SK-N-SH (cell line): ENCODE results near the gene PPP1R27. TPM values are rescaled to one million over a fixed set of nuclear protein-coding genes. Genes with fewer than 3 reads are reported as not detected.

Experiments
- CTCF ChIA-PET: fragments of 300-600, 350-600 bp; formaldehyde crosslinking; extraction: SDS; loops from one replicate; lab custom pipeline; 2021; lab: Yijun Ruan, JAX
- POLR2A ChIA-PET: fragments of 350-600 bp; sonication (Branson Sonifier 250); formaldehyde crosslinking; extraction: SDS; loops from one replicate; lab custom pipeline; 2020; ENCODE audit warnings: antibody characterized with exemption, inconsistent platforms; lab: Yijun Ruan, JAX
- DNase-seq: peaks from one replicate; pipeline ENCODE4 v3.0.0; 2012
- H2AFZ ChIP-seq: fragments of 200-600 bp; sonication (generic); 2 replicates; pipeline ENCODE4 v1.8.1; 2016; ENCODE audit warnings: antibody characterized with exemption, mild to moderate bottlenecking, low read depth
- H3F3A ChIP-seq: fragments of 200-600 bp; sonication (generic); replicated peaks from 2 replicates; pipeline ENCODE3; 2016; ENCODE audit warnings: antibody characterized with exemption, mild to moderate bottlenecking; ENCODE audit not compliant: insufficient read depth
- H3K27ac ChIP-seq, 2 experiments: fragments of 200-500 bp in 1 of 2; fragments of 200-600 bp in 1 of 2; sonication (Bioruptor generic) in 1 of 2; sonication (generic), shearing (Covaris generic) in 1 of 2; 2 replicates each; pipeline versions ENCODE4 v1.5.1 to v1.6.1; 2014 to 2016; ENCODE audit warnings: low read depth in 2 of 2, inconsistent platforms in 1 of 2, low read length in 1 of 2, mild to moderate bottlenecking in 1 of 2, mixed read lengths in 1 of 2
- H3K27me3 ChIP-seq: fragments of 200-600 bp; sonication (generic), shearing (Covaris generic); 2 replicates; pipeline ENCODE4 v1.6.1; 2016; ENCODE audit warnings: mixed run types; ENCODE audit not compliant: insufficient read depth
- H3K36me3 ChIP-seq, 2 experiments: fragments of 200-500 bp in 1 of 2; fragments of 200-600 bp in 1 of 2; sonication (Bioruptor generic) in 1 of 2; sonication (generic) in 1 of 2; replicated peaks in 1 of 2; 2 replicates each; pipeline versions ENCODE3 to v1.5.1; 2014 to 2016; ENCODE audit warnings: low read length in 1 of 2, mild to moderate bottlenecking in 1 of 2; ENCODE audit not compliant: insufficient read depth in 2 of 2, control insufficient read depth in 1 of 2
- H3K4me1 ChIP-seq, 2 experiments: fragments of 200-500 bp in 1 of 2; fragments of 200-600 bp in 1 of 2; sonication (Bioruptor generic) in 1 of 2; sonication (generic), shearing (Covaris generic) in 1 of 2; 2 replicates each; pipeline versions ENCODE4 v1.5.1 to v1.6.1; 2014 to 2016; ENCODE audit warnings: low read depth in 1 of 2, low read length in 1 of 2, mixed run types in 1 of 2; ENCODE audit not compliant: insufficient read depth in 2 of 2, control insufficient read depth in 1 of 2
- H3K4me2 ChIP-seq: fragments of 200-600 bp; sonication (generic), shearing (Covaris generic); 2 replicates; pipeline ENCODE4 v1.6.1; 2017; ENCODE audit warnings: mixed run types
- H3K4me3 ChIP-seq, 2 experiments: fragments of 200-500 bp in 1 of 2; fragments of 200-600 bp in 1 of 2; sonication (Bioruptor generic) in 1 of 2; sonication (generic), shearing (Covaris generic) in 1 of 2; 2 replicates each; pipeline versions ENCODE4 v1.5.1 to v1.8.1; 2014 to 2016; ENCODE audit warnings: low read depth in 2 of 2, inconsistent platforms in 1 of 2, low read length in 1 of 2, mild to moderate bottlenecking in 1 of 2, mixed read lengths in 1 of 2, moderate library complexity in 1 of 2
- H3K79me2 ChIP-seq: fragments of 200-600 bp; sonication (generic); 2 replicates; pipeline ENCODE4 v1.8.1; 2017; ENCODE audit warnings: mild to moderate bottlenecking; ENCODE audit not compliant: insufficient read depth
- H3K9ac ChIP-seq: fragments of 200-600 bp; sonication (generic); 2 replicates; pipeline ENCODE4 v1.6.1; 2017; ENCODE audit warnings: mixed run types
- H3K9me2 ChIP-seq: fragments of 200-600 bp; sonication (generic); 2 replicates; pipeline ENCODE4 v1.6.1; 2017; ENCODE audit warnings: mixed run types
- H3K9me3 ChIP-seq: fragments of 200-600 bp; sonication (generic); 2 replicates; pipeline ENCODE4 v1.6.1; 2017; ENCODE audit warnings: mixed run types, mild to moderate bottlenecking, moderate library complexity
- H4K20me1 ChIP-seq: fragments of 200-600 bp; sonication (generic); 2 replicates; pipeline ENCODE4 v1.6.1; 2017; ENCODE audit warnings: mild to moderate bottlenecking, mixed run types; ENCODE audit not compliant: insufficient read depth
- CHD2 ChIP-seq: fragments of 150-350 bp; IDR thresholded peaks from 2 replicates; pipeline ENCODE4 v1.6.1; 2018; ENCODE audit warnings: low read length; ENCODE audit not compliant: partially characterized antibody
- ELF1 ChIP-seq: IDR thresholded peaks from 2 replicates; pipeline ENCODE4 v1.4.0; 2012
- FOSL2 ChIP-seq: IDR thresholded peaks from 2 replicates; pipeline ENCODE4 v1.4.0; 2012; ENCODE audit warnings: low read depth, mild to moderate bottlenecking, moderate library complexity, borderline replicate concordance
- FOXJ3 ChIP-seq: sonication (generic); formaldehyde crosslinking; IDR thresholded peaks from 2 replicates; pipeline ENCODE4 v1.5.1; 2020; ENCODE audit warnings: mild to moderate bottlenecking, missing genetic modification reagents
- FOXM1 ChIP-seq: IDR thresholded peaks from 2 replicates; pipeline ENCODE4 v1.4.0; 2012; ENCODE audit warnings: low read depth, mild to moderate bottlenecking
- GATA2 ChIP-seq: sonication (generic); formaldehyde crosslinking; IDR thresholded peaks from 2 replicates; pipeline ENCODE4 v1.5.0; 2020; ENCODE audit warnings: mild to moderate bottlenecking, missing genetic modification reagents
- JUND ChIP-seq: IDR thresholded peaks from 2 replicates; pipeline ENCODE4 v1.4.0; 2012
- NRF1 ChIP-seq: IDR thresholded peaks from 2 replicates; pipeline ENCODE4 v1.6.1; 2012; ENCODE audit warnings: low read depth, mild to moderate bottlenecking, low read length
- PBX3 ChIP-seq: IDR thresholded peaks from 2 replicates; pipeline ENCODE4; 2012
- RAD21 ChIP-seq: IDR thresholded peaks from 2 replicates; pipeline ENCODE4 v1.6.1; 2012; ENCODE audit warnings: mild to moderate bottlenecking, low read length
- RXRA ChIP-seq: IDR thresholded peaks from 2 replicates; pipeline ENCODE4 v1.4.0; 2012; ENCODE audit warnings: low read depth, mild to moderate bottlenecking, borderline replicate concordance
- SMC3 ChIP-seq: IDR thresholded peaks from 2 replicates; pipeline ENCODE4 v1.6.1; 2012; ENCODE audit warnings: low read depth, low read length, improper control_type of control experiment
- TAF1 ChIP-seq: IDR thresholded peaks from 2 replicates; pipeline ENCODE4 v1.6.1; 2012; ENCODE audit warnings: low read depth, mild to moderate bottlenecking, low read length, moderate library complexity, borderline replicate concordance
- TCF12 ChIP-seq: IDR thresholded peaks from 2 replicates; pipeline ENCODE4 v1.4.0; 2012
- TEAD4 ChIP-seq: IDR thresholded peaks from 2 replicates; pipeline ENCODE4 v1.4.0; 2012; ENCODE audit warnings: mild to moderate bottlenecking, borderline replicate concordance; ENCODE audit not compliant: insufficient read depth
- USF2 ChIP-seq: fragments of 150-350 bp; IDR thresholded peaks from 2 replicates; pipeline ENCODE4 v1.6.1; 2017; ENCODE audit warnings: antibody characterized with exemption, low read length, low read depth, borderline replicate concordance
- YY1 ChIP-seq: IDR thresholded peaks from 2 replicates; pipeline ENCODE4 v1.4.0; 2012; ENCODE audit warnings: low read depth, mild to moderate bottlenecking
- ZBTB33 ChIP-seq: IDR thresholded peaks from 2 replicates; pipeline ENCODE4 v1.4.0; 2012; ENCODE audit warnings: low read depth, borderline replicate concordance
- WGBS: methylation state at CpG from one replicate; pipeline ENCODE4 v1.1.6; 2017; ENCODE audit warnings: low lambda C conversion rate; 5-methylcytosine and 5-hydroxymethylcytosine counted together
- polyA plus RNA-seq, 3 experiments: library from polyadenylated mRNA; depleted of rRNA; stranded (reverse); fragments of >200 nt; gene quantifications; 2 replicates each; pipeline ENCODE4 v1.2.3, GENCODE V29; 2012

The PPP1R27 gene
- polyA plus RNA-seq, 1 of the 3 experiments (the other 2 are of a cell fraction): 0.07 TPM

GRCh38 chr17:81813861-81814683 is 20.8 kb downstream of the PPP1R27 start:
- no peaks in the 10 kb centered on the region for H3K9me2 ChIP-seq
- no peak for TF ChIP-seq YY1
- TF ChIP-seq CHD2: no peak
- TF ChIP-seq TAF1: no peak
- TF ChIP-seq RAD21: no peak
- no peak for TF ChIP-seq USF2
- no peak for TF ChIP-seq FOSL2
- no peak for TF ChIP-seq TEAD4
- no peak for TF ChIP-seq NRF1
- TF ChIP-seq PBX3: no peak
- TF ChIP-seq ELF1: no peak
- TF ChIP-seq RXRA: no peak
- no peak for TF ChIP-seq SMC3
- TF ChIP-seq TCF12: no peak
- no peak for TF ChIP-seq GATA2
- no peak overlapping the region for H3K4me2 ChIP-seq
- CTCF ChIA-PET: interaction anchor here (0.7 to 2.2 kb wide), 8 partner anchors 8 to 80 kb away, joined by 3 to 10 read pairs (median 3); no protein-coding TSS in a partner anchor
- no peaks in the 10 kb centered on the region for H4K20me1 ChIP-seq
- peaks cover 0 to 35% of the 10 kb centered on the region in 2 experiments; a peak in 1 of 4 replicates for H3K4me1 ChIP-seq
- H3K9ac ChIP-seq: no peak overlapping the region
- no peak overlapping the region for H2AFZ ChIP-seq
- no peaks in the 10 kb centered on the region for H3K36me3 ChIP-seq
- H3K27ac ChIP-seq: no peak overlapping the region
- H3K9me3 ChIP-seq: no peaks in the 10 kb centered on the region
- POLR2A ChIA-PET: interaction anchor here (1.9 kb wide), 1 partner anchor 19 kb away, joined by 6 read pairs; the partner anchor contains the start of gene MCRIP1
- WGBS: 84% methylated on average over 34 of the region's 41 CpGs
- no peak overlapping the region for H3K4me3 ChIP-seq
- DNase-seq: no peak
- peaks cover 20% of the 10 kb centered on the region for H3K27me3 ChIP-seq
- H3K79me2 ChIP-seq: no peaks in the 10 kb centered on the region
- no peaks in the 10 kb centered on the region for H3F3A ChIP-seq

DNA sequence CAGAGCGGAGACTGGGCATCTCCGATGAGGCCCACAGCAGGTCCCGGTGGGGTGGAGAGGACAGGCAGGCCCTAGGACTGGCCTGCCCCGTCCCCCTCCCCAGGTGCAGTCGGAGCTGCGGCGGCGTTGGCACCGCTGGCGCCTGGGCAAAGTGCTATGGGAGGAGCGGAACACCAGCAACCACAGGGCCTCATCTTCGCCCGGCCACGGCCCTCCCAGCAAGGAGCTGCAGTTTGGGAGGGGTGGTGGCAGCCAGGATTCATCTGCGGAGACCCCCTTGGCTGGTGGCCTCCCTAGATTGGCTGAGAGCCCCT is 21.5 kb downstream of the PPP1R27 start:
- Histone ChIP-seq H3K79me2 (no peaks in the 10 kb centered on the region), H4K20me1 (no peaks in the 10 kb centered on the region), H3K9me2 (no peaks in the 10 kb centered on the region), H3K4me1 (peaks cover 0 to 38% of the 10 kb centered on the region in 2 experiments; a peak in 1 of 4 replicates), H3K9ac (no peak overlapping the region), H3K4me3 (no peak overlapping the region), H3K27me3 (peaks cover 28% of the 10 kb centered on the region), H3K27ac (no peak overlapping the region), H3K9me3 (no peaks in the 10 kb centered on the region), H3K36me3 (no peaks in the 10 kb centered on the region), H3K4me2 (no peak overlapping the region), H2AFZ (no peak overlapping the region), H3F3A (no peaks in the 10 kb centered on the region)
- 86% methylated on average over 13 of the region's 15 CpGs for WGBS
- DNase-seq: no peak
- TF ChIP-seq CHD2 (no peak), YY1 (no peak), FOXJ3 (CRISPR knock-in tag) (no peak), SMC3 (no peak), RXRA (no peak), ZBTB33 (no peak), FOXM1 (no peak), TCF12 (no peak), USF2 (no peak), JUND (no peak)
- ChIA-PET POLR2A (no interaction called here), CTCF (interaction anchor here (0.7 to 2.2 kb wide), 10 partner anchors 8 to 82 kb away, joined by 3 to 10 read pairs (median 3); partner anchors contain the start of gene MCRIP1)
